Activated T-cell treated with anti-CD3 and anti-CD28 coated beads for 24 hours (primary cell): ENCODE data around the gene OTOGL.
"Not testable (repeated sequence)": the region's sequence is repeated elsewhere in the genome, so short reads cannot be mapped to it uniquely, and the experiment has no call there.

Experiments
- DNase-seq: peaks from one replicate; pipeline ENCODE4 v3.0.0-alpha.2; 2020; ENCODE audit warnings: low read depth

Gene OTOGL

GRCh38 chr12:80135624-80136023 is 36.3 kb downstream of the OTOGL start:
- no peak for DNase-seq

DNA sequence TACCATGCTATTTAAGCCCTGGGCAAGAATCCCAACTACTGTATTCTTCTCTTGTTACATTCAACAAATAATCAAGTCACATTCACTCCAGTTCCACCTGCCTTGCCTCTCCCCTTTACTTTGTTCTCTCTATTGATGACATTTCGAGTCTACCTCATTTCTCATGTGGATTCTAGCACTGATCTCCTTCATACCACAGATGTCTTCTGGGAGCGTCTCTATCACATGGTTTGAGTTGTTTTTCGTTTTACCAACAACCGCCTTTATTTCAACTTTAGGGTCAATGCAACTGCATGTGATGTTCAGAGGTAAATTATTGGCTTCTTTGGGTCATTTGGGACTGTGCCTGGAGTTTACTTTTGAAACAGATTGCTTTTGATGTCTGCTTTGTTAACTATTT is 40.7 kb downstream of the OTOGL start:
- DNase-seq, result no peak

DNA sequence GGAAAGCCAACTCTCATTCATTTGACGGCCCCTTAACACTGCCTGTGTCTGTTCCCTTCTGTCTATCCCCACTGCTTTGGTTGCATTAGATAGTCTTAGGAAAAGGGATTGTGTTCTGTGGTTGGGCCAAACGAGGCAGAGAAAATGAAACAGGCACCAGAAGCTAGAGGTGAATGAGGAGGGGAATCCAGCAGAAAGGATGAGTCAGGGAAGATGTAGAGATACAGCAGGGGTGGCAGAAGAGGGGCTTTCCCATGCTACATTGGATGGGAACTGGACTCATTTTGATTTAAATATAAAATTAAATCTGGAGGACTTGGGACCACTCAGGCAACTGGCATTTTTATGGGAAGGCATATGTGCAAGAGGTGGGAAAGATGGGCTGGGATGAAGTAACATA is 43.3 kb downstream of the OTOGL start:
- DNase-seq, result no peak

GRCh38 chr12:80143537-80143936 is 44.2 kb downstream of the OTOGL start:
- no peak for DNase-seq

DNA sequence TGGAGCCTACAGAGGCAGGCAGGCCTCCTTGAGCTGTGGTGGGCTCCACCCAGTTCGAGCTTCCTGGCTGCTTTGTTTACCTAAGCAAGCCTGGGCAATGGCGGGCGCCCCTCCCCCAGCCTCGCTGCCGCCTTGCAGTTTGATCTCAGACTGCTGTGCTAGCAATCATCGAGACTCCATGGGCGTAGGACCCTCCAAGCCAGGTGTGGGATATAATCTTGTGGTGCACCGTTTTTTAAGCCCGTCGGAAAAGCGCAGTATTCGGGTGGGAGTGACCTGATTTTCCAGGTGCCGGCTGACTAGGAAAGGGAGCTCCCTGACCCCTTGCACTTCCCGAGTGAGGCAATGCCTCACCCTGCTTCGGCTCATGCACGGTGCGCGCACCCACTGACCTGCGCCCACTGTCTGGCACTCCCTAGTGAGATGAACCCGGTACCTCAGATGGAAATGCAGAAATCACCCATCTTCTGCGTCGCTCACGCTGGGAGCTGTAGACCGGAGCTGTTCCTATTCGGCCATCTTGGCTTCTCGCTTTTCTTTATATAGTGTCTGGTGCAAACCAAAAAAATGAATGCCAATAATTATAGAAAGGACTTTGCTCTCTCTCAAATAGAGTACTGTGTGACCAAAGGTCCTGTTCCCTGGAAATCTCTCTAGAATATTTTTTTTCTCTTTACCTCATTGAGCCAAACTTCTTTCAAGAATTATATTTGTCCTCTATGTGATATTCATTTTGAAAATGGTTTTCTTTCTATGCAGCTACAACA is 50.4 kb downstream of the OTOGL start:
- not testable (repeated sequence) for DNase-seq

GRCh38 chr12:80151131-80151530 is 51.8 kb downstream of the OTOGL start:
- DNase-seq, result no peak

DNA sequence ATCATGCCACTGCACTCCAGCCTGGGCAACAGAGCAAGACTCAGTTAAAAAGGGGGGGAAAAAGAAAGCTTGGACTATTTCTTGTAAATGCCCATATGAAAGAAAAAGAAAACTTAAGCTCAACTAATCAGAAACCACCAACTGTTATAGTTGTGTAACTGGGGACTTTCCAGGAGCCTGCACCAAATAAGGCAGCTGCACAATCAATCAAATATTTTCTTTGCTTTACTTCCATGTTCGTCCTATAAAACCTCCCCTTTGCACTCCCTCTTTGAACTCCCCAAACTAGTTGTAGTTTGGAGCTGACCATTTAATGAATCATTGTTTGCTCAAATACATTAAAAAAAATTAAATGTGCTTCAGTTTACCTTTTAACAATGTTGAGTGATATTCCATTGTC is 54.9 kb downstream of the OTOGL start:
- no peak for DNase-seq

- DNase-seq, result no peak
Measured at GRCh38 chr12:80156306-80156705, 57.0 kb downstream of the OTOGL start.

- DNase-seq, result no peak
Measured at GRCh38 chr12:80157645-80158044, 58.3 kb downstream of the OTOGL start.

- DNase-seq, result no peak
Measured at GRCh38 chr12:80161612-80162011, 62.3 kb downstream of the OTOGL start.

- no peak for DNase-seq
Measured at GRCh38 chr12:80162177-80162576, 62.8 kb downstream of the OTOGL start.

GRCh38 chr12:80165746-80166145 is 66.4 kb downstream of the OTOGL start:
- DNase-seq, result no peak

GRCh38 chr12:80166751-80167150 is 67.4 kb downstream of the OTOGL start:
- DNase-seq, result no peak

GRCh38 chr12:80168936-80169335 is 69.6 kb downstream of the OTOGL start:
- no peak for DNase-seq

GRCh38 chr12:80170915-80171314 is 71.6 kb downstream of the OTOGL start:
- DNase-seq, result no peak

GRCh38 chr12:80173083-80173864 is 73.9 kb downstream of the OTOGL start:
- DNase-seq, result no peak

DNA sequence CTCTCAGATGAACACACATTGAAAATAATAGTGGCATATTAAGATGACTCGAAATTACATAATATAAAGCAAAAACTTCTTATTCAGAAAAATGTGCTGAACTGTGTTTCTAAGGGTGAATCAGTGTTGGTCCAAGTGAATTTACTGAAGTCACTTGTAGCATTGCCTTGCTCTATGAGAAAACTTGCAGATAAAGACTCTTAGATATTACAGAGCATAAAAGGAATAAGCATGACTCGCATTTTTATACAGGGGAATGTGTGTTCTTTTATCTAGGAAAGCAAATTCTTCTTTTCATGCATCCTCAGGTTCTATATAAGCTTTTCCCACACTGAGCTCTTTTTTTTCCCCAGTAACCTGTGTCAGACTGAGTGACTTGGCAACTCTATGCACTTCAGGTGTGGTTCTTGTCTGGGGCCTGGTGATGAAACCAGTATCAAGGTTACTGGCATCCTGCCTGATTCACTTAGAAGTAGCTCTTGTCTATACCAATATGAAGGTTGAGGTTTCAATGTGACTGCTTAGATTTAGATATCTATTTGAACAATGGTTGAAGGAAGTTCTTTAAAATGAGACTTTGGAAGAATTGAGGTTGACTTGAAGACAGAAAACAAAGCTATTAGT is 76.1 kb downstream of the OTOGL start:
- DNase-seq, result no peak

GRCh38 chr12:80176706-80177105 is 77.4 kb downstream of the OTOGL start:
- no peak for DNase-seq

DNA sequence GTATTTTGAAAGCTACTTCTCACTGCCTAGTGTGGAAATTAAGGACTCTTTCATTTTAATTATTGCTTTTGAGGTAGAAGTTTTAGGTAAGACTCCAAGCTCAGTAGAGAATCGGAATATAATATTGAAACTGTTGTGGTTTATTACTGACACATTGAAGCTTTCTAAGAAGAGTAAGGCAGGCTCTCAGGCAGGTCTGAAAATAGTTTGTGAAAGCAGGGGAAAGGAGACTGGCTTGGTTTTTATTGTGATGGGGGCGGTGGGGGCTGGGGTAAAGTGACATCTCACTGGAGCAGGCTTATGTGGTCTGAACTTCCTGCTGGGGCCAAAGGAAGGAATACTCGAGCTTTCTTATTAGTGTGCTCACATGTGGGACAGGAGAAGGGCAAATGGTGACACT is 79.5 kb downstream of the OTOGL start:
- DNase-seq, result no peak

DNA sequence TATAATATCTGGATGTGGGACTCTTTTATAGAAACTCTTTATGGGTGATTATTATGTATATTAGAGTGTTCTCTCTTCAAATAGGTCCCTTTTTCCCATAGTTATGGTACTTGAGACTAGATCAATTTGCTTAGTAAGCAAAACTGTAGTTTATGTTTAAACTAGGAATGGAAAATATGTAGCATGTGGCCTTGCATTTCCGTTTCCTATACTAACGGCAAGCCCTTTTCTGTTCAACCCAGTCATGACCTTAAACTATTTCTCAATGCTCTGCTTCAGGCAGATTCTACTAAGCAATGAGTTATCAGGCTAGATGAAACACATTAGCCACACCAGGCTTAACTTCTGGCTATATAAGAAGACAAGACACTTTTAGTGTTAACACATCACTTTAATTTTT is 84.6 kb downstream of the OTOGL start:
- DNase-seq, result no peak

DNA sequence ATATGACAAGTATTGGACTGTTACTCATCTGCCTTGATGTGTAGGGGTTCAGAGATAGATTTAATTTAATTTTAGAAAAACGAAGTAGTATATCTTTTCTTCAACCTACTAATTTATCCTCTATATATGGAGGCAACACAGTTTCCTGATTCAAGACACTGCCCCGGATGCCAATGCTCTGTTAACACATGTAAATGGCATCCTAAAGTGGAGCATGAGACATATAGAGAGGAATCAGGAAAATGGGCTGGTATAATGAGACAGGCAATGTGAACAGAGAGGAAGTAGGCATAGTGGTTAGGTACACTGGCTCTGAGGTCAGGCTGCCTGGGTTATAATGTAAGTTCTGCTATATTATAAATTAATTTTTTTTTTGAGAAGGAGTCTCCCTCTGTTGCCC is 85.6 kb downstream of the OTOGL start:
- no peak for DNase-seq

DNA sequence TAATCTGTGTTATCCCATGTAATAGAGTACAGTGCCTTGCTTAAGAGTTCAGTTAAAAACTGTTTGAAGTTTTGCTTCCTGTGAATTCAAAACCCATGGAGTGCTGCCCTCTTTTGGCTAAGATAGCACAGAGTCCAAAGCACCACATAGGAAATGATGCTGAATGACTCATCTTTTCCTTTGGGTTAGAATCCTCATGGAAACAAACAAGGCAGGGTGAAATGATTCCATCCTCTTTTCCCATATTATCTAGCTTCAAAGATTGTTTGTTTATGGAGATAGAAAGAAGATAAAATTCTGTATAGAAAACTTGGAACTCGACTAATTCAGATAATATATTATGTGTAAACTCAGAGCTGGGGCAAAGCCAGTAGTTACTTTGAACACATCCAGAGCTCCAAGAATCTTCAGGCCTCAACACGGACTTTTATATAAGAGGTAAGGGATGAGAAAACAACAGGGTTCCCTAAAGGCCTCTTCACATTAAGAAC is 87.4 kb downstream of the OTOGL start:
- DNase-seq, result peak; percentile 9

GRCh38 chr12:80187660-80188090 is 88.3 kb downstream of the OTOGL start:
- DNase-seq, result no peak
